Thoracic aorta (tissue), 2 donors: ENCODE measurements around the gene PARP12. TPM values are rescaled to one million over a fixed set of nuclear protein-coding genes. Genes with fewer than 3 reads are reported as not detected.

Experiments
- ATAC-seq: fragments of 150-250 bp; one replicate; pipeline ENCODE4 v1.8.0; 2017; ENCODE audit warnings: low read depth; ENCODE audit not compliant: insufficient number of reproducible peaks, low FRiP score
- DNase-seq: peaks from one replicate; pipeline ENCODE4 v3.0.0-alpha.2; 2020; ENCODE audit warnings: low spot score
- H3K27ac ChIP-seq, 2 donors: fragments of 200-600 bp; sonication (generic); 1 replicate in 1 of 2; 2 replicates in 1 of 2; pipeline ENCODE4 v1.5.1; 2016; ENCODE audit warnings: mild to moderate bottlenecking in 2 of 2, moderate library complexity in 2 of 2
- H3K27me3 ChIP-seq: fragments of 200-600 bp; sonication (generic); replicated peaks from 2 replicates; pipeline ENCODE4 v1.6.0; 2016; ENCODE audit warnings: mild to moderate bottlenecking; ENCODE audit not compliant: insufficient read depth
- H3K36me3 ChIP-seq: fragments of 200-600 bp; sonication (generic); one replicate; pipeline ENCODE4 v1.5.1; 2016
- H3K4me1 ChIP-seq, 2 donors: fragments of 200-600 bp; sonication (generic); 1 replicate in 1 of 2; 2 replicates in 1 of 2; pipeline versions ENCODE4 v1.5.1 to v1.6.0; 2016; ENCODE audit warnings: low read depth in 2 of 2, mild to moderate bottlenecking in 1 of 2; ENCODE audit not compliant: control insufficient read depth in 1 of 2
- H3K4me3 ChIP-seq: fragments of 200-600 bp; sonication (generic); 2 replicates; pipeline ENCODE4 v1.5.1; 2016; ENCODE audit warnings: mild to moderate bottlenecking
- H3K9me3 ChIP-seq: fragments of 200-600 bp; sonication (generic); 2 replicates; pipeline ENCODE4 v1.5.1; 2016
- CTCF ChIP-seq: fragments of 200-600 bp; sonication (generic); IDR thresholded peaks from one replicate; pipeline ENCODE4 v1.5.1; 2019; ENCODE audit warnings: antibody characterized with exemption
- total RNA-seq, 2 donors: library from RNA; depleted of rRNA; stranded (reverse); fragments of >200 nt; gene quantifications; one replicate each; pipeline versions ENCODE4 v1.1.0 to v1.2.3, GENCODE V29; 2016

Gene PARP12
- total RNA-seq, 2 donors from 2014 or later, result 51.6 to 53.1 TPM

- TF ChIP-seq CTCF, result no peak
- H3K27me3 ChIP-seq, result no peaks in the 10 kb centered on the region
- DNase-seq (no peak), ATAC-seq (no peak)
- no peak overlapping the region for H3K4me3 ChIP-seq
- H3K9me3 ChIP-seq, result no peaks in the 10 kb centered on the region
- H3K4me1 ChIP-seq, result no peaks in the 10 kb centered on the region
- no peaks in the 10 kb centered on the region for H3K36me3 ChIP-seq
- H3K27ac ChIP-seq, result no peak overlapping the region
These were observed 69.6 kb downstream of the PARP12 start for GRCh38 chr7:139993169-139993568.

GRCh38 chr7:139992353-139993044 lies 70.3 kb downstream of the PARP12 start:
- Histone ChIP-seq H3K36me3 (no peaks in the 10 kb centered on the region), H3K9me3 (no peaks in the 10 kb centered on the region), H3K27ac (no peak overlapping the region), H3K4me3 (no peak overlapping the region), H3K27me3 (no peaks in the 10 kb centered on the region), H3K4me1 (no peaks in the 10 kb centered on the region)
- ATAC-seq (no peak), DNase-seq (no peak)
- no peak for TF ChIP-seq CTCF

DNA sequence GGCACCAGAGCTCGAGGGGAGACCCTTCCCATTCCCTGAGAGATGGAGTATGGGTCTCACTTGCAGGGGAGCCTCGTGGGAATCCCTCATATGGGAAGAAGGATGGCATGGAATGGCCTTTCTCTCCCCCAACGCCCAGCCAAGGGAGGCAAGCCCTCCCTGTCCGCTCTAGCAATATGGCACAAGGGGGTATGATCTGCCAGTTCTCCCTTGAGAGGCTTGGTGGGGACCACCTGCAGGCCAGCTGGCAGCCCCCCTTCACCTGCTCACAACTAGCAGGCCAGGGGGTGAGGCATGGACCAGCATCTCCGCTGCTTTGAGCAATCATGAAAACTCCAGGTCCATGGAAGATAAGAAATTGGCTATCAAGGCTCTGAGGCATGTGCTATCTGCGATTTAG lies 70.8 kb downstream of the PARP12 start:
- TF ChIP-seq CTCF, result no peak
- H3K9me3 ChIP-seq, result no peaks in the 10 kb centered on the region
- no peak for DNase-seq

DNA sequence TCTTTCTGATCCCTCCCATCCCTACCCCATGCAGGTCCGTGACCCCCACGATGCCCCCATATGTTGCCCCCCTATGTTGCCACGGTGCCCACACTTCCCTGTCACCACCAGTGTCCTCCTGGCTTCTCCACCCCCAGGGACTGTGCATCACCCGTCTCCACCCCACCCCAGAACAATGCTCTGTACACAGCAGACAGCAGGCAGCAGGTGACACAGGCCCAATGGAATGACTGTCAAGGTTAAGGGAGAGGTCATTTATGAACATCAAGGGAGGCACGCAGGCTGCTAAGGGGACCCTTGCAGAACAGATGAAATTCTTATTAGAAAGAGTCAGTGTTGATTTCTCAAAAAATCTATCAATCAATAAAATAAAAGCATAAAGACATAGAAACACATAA lies 71.5 kb downstream of the PARP12 start:
- H3K27me3 ChIP-seq, result no peaks in the 10 kb centered on the region
- H3K36me3 ChIP-seq, result no peaks in the 10 kb centered on the region
- ATAC-seq, result no peak
- no peaks in the 10 kb centered on the region for H3K4me1 ChIP-seq
- DNase-seq, result no peak
- TF ChIP-seq CTCF, result no peak
- H3K4me3 ChIP-seq, result no peak overlapping the region
- H3K27ac ChIP-seq, result no peak overlapping the region
- H3K9me3 ChIP-seq, result no peaks in the 10 kb centered on the region

More for the DNA sequence above, 70.8 kb downstream of the PARP12 start:
- Histone ChIP-seq H3K4me1 (no peaks in the 10 kb centered on the region), H3K36me3 (no peaks in the 10 kb centered on the region), H3K4me3 (no peak overlapping the region), H3K27me3 (no peaks in the 10 kb centered on the region), H3K27ac (no peak overlapping the region)
- ATAC-seq, result no peak

DNA sequence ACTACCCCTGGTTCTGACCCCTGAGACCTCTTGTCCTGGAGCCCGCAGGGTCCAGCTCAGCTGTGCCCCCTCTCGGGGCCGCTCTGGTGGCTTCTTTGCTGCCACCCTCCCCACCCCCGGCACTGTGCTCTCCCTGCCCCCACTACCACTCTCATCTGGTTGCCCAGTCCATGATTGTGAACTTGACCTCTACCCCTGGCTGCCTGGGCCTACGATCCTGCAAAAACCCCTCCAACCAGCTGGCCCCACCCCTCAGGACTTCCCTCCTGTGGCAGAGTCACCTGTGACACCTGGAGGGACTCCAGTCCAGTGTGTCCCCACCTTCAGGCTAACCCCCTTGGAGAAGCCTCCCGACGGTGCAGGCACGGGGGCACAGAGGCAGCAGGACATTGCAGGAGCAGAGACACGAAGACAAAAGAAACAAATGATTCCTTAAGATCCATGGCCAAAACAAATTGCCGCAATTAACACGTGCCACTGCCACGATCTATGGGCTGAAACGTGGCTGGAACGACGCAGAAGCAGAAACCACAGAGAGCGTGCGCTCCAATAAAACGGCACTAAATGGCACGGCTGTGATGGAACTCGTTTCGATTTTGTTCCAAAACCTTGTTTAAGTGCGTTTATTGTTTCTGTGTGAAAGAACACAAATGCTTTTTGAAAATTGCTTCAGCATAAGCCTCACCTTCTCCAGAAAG lies 72.0 kb downstream of the PARP12 start:
- Histone ChIP-seq H3K9me3 (no peaks in the 10 kb centered on the region), H3K27ac (no peak overlapping the region), H3K4me3 (no peak overlapping the region), H3K36me3 (no peaks in the 10 kb centered on the region), H3K4me1 (no peaks in the 10 kb centered on the region), H3K27me3 (no peaks in the 10 kb centered on the region)
- no peak for TF ChIP-seq CTCF
- ATAC-seq (no peak), DNase-seq (no peak)
